ENCODE measurements around the gene SLC49A3. TPM values are rescaled to one million over a fixed set of nuclear protein-coding genes. Genes with fewer than 3 reads are reported as not detected.

The SLC49A3 gene
- total and polyA plus RNA-seq, 2 experiments from 2014 or later = 1.3 to 3.7 TPM

- Mint-ChIP-seq H3K27me3 (ENCODE audit: insufficient read depth, low read depth, poor library complexity) (peaks cover 31% of the 10 kb centered on the region), H3K27ac (no peak overlapping the region), H3K9me3 (no peaks in the 10 kb centered on the region), H3K4me3 (no peak overlapping the region), H3K36me3 (ENCODE audit: low read depth) (no peaks in the 10 kb centered on the region; the same call in 2 of the 3 replicates), H3K4me1 (peaks cover 14% of the 10 kb centered on the region)
- no peak overlapping the region for H3K4me2 ChIP-seq
- H3K9me2 ChIP-seq (ENCODE audit: insufficient read depth) = no peaks in the 10 kb centered on the region
- no peaks in the 10 kb centered on the region for H3K27me3 ChIP-seq (ENCODE audit: insufficient read depth)
- no peaks in the 10 kb centered on the region for H4K20me1 ChIP-seq (replicated peaks; ENCODE audit: insufficient read depth)
- no peak overlapping the region for H3K27ac ChIP-seq (ENCODE audit: low read depth)
- H3K4me3 ChIP-seq = no peak overlapping the region
- DNase-seq (ENCODE audit: low spot score) (peak; percentile 45), ATAC-seq (peak; percentile 62)
- H3K79me2 ChIP-seq (replicated peaks; ENCODE audit: insufficient read depth) = no peaks in the 10 kb centered on the region
- no peaks in the 10 kb centered on the region for H3K4me1 ChIP-seq (ENCODE audit: insufficient read depth)
- no peak overlapping the region for H2AFZ ChIP-seq
- TF ChIP-seq, protein P1, sequence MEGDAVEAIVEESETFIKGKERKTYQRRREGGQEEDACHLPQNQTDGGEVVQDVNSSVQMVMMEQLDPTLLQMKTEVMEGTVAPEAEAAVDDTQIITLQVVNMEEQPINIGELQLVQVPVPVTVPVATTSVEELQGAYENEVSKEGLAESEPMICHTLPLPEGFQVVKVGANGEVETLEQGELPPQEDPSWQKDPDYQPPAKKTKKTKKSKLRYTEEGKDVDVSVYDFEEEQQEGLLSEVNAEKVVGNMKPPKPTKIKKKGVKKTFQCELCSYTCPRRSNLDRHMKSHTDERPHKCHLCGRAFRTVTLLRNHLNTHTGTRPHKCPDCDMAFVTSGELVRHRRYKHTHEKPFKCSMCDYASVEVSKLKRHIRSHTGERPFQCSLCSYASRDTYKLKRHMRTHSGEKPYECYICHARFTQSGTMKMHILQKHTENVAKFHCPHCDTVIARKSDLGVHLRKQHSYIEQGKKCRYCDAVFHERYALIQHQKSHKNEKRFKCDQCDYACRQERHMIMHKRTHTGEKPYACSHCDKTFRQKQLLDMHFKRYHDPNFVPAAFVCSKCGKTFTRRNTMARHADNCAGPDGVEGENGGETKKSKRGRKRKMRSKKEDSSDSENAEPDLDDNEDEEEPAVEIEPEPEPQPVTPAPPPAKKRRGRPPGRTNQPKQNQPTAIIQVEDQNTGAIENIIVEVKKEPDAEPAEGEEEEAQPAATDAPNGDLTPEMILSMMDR (conservative IDR thresholded peaks at IDR 0.05; ENCODE audit: low read depth in 2 of 2) = no peak
- TF ChIP-seq, protein P2, sequence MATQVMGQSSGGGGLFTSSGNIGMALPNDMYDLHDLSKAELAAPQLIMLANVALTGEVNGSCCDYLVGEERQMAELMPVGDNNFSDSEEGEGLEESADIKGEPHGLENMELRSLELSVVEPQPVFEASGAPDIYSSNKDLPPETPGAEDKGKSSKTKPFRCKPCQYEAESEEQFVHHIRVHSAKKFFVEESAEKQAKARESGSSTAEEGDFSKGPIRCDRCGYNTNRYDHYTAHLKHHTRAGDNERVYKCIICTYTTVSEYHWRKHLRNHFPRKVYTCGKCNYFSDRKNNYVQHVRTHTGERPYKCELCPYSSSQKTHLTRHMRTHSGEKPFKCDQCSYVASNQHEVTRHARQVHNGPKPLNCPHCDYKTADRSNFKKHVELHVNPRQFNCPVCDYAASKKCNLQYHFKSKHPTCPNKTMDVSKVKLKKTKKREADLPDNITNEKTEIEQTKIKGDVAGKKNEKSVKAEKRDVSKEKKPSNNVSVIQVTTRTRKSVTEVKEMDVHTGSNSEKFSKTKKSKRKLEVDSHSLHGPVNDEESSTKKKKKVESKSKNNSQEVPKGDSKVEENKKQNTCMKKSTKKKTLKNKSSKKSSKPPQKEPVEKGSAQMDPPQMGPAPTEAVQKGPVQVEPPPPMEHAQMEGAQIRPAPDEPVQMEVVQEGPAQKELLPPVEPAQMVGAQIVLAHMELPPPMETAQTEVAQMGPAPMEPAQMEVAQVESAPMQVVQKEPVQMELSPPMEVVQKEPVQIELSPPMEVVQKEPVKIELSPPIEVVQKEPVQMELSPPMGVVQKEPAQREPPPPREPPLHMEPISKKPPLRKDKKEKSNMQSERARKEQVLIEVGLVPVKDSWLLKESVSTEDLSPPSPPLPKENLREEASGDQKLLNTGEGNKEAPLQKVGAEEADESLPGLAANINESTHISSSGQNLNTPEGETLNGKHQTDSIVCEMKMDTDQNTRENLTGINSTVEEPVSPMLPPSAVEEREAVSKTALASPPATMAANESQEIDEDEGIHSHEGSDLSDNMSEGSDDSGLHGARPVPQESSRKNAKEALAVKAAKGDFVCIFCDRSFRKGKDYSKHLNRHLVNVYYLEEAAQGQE (IDR thresholded peaks at IDR 0.05; ENCODE audit: unreplicated experiment) = no peak
- TF ChIP-seq ZNF114 (CRISPR knock-in tag; IDR thresholded peaks at IDR 0.05) = no peak
- no peak for TF ChIP-seq ETS1 (IDR thresholded peaks at IDR 0.05)
- TF ChIP-seq POLR2AphosphoS5 (IDR thresholded peaks at IDR 0.05; ENCODE audit: low read depth) = no peak
- TF ChIP-seq ZNF331 (CRISPR knock-in tag; IDR thresholded peaks at IDR 0.05; ENCODE audit: low read depth) = no peak
- no peak for TF ChIP-seq STAT1 (IDR thresholded peaks at IDR 0.05; ENCODE audit: unreplicated experiment)
- no peak for TF ChIP-seq ZNF462 (CRISPR knock-in tag; IDR thresholded peaks at IDR 0.05)
- no peak for TF ChIP-seq CREB1 (CRISPR knock-in tag; IDR thresholded peaks at IDR 0.05; ENCODE audit: low read depth)
- TF ChIP-seq EZH2phosphoT487 (IDR thresholded peaks at IDR 0.05; ENCODE audit: unreplicated experiment) = no peak
- no peak for TF ChIP-seq JUNB (IDR thresholded peaks at IDR 0.05; ENCODE audit: unreplicated experiment)
- no peak for TF ChIP-seq EZH2 (IDR thresholded peaks at IDR 0.05; ENCODE audit: low read depth, unreplicated experiment)
- no peak for TF ChIP-seq NANOG (IDR thresholded peaks at IDR 0.05; ENCODE audit: borderline replicate concordance)
- H3F3A ChIP-seq (replicated peaks; ENCODE audit: low read depth) = no peaks in the 10 kb centered on the region
- no peaks in the 10 kb centered on the region for H3K36me3 ChIP-seq (ENCODE audit: insufficient read depth)
Observed at GRCh38 chr4:650951-651883, 37.7 kb downstream of the SLC49A3 start.
